ENCODE results near the gene CACNA1I. TPM values are rescaled to one million over a fixed set of nuclear protein-coding genes. Genes with fewer than 3 reads are reported as not detected.

CACNA1I gene
- total and polyA plus RNA-seq, 2 experiments from 2014 or later: 0.42 to 2.4 TPM

DNA sequence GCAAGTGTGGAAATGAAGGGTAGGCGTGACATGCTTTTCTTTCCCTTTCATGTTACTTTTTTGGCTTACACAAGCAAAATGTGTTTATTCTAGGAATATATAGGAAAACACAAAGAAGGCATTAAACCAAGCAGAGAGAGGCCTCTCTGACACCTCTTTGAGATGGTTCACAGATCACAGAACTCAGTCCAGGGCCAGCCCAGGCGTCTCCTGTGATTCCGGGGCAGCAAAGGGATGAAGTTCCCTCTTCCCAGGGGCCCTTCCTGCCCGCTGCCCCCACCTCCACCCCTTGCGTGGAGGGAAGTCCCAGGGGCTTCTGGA, 78.0 kb downstream of the CACNA1I start:
- no peaks in the 10 kb centered on the region for H3K27me3 ChIP-seq (ENCODE audit: insufficient read depth)
- H4K20me1 ChIP-seq (replicated peaks; ENCODE audit: insufficient read depth): no peaks in the 10 kb centered on the region
- no peak overlapping the region for H3K4me3 Mint-ChIP-seq
- DNase-seq (ENCODE audit: low spot score) (no peak), ATAC-seq (no peak)
- H3K36me3 ChIP-seq (ENCODE audit: insufficient read depth): no peaks in the 10 kb centered on the region
- H3K27ac Mint-ChIP-seq: no peak overlapping the region
- H3K27ac ChIP-seq (ENCODE audit: low read depth): no peak overlapping the region
- H3K79me2 ChIP-seq (replicated peaks; ENCODE audit: insufficient read depth): no peaks in the 10 kb centered on the region
- no peaks in the 10 kb centered on the region for H3K36me3 Mint-ChIP-seq (ENCODE audit: low read depth)
- H3K27me3 Mint-ChIP-seq (ENCODE audit: insufficient read depth, low read depth, poor library complexity): no peaks in the 10 kb centered on the region
- no peak overlapping the region for H3K4me2 ChIP-seq
- H3K4me1 Mint-ChIP-seq: no peaks in the 10 kb centered on the region
- no peak overlapping the region for H2AFZ ChIP-seq
- no peaks in the 10 kb centered on the region for H3K9me3 Mint-ChIP-seq
- H3K4me3 ChIP-seq: no peak overlapping the region
- TF ChIP-seq NANOG (IDR thresholded peaks at IDR 0.05; ENCODE audit: borderline replicate concordance): no peak
- no peak for TF ChIP-seq CREB1 (CRISPR knock-in tag; IDR thresholded peaks at IDR 0.05; ENCODE audit: low read depth)
- TF ChIP-seq ZNF331 (CRISPR knock-in tag; IDR thresholded peaks at IDR 0.05; ENCODE audit: low read depth): no peak
- no peak for TF ChIP-seq EZH2 (IDR thresholded peaks at IDR 0.05; ENCODE audit: low read depth, unreplicated experiment)
- no peaks in the 10 kb centered on the region for H3K9me2 ChIP-seq (ENCODE audit: insufficient read depth)
- no peaks in the 10 kb centered on the region for H3K4me1 ChIP-seq (ENCODE audit: insufficient read depth)
- no peaks in the 10 kb centered on the region for H3F3A ChIP-seq (replicated peaks; ENCODE audit: low read depth)

- Mint-ChIP-seq H3K27me3 (ENCODE audit: insufficient read depth, low read depth, poor library complexity) (no peaks in the 10 kb centered on the region), H3K4me1 (no peaks in the 10 kb centered on the region), H3K36me3 (ENCODE audit: low read depth) (no peaks in the 10 kb centered on the region), H3K4me3 (no peak overlapping the region), H3K9me3 (no peaks in the 10 kb centered on the region), H3K27ac (no peak overlapping the region)
- no peaks in the 10 kb centered on the region for H3K36me3 ChIP-seq (ENCODE audit: insufficient read depth)
- no peaks in the 10 kb centered on the region for H4K20me1 ChIP-seq (replicated peaks; ENCODE audit: insufficient read depth)
- no peak for DNase-seq (ENCODE audit: low spot score)
- no peak overlapping the region for H3K4me2 ChIP-seq
- H2AFZ ChIP-seq: no peak overlapping the region
- no peaks in the 10 kb centered on the region for H3K79me2 ChIP-seq (replicated peaks; ENCODE audit: insufficient read depth)
- H3K27ac ChIP-seq (ENCODE audit: low read depth): no peak overlapping the region
- H3F3A ChIP-seq (replicated peaks; ENCODE audit: low read depth): no peaks in the 10 kb centered on the region
- no peaks in the 10 kb centered on the region for H3K27me3 ChIP-seq (ENCODE audit: insufficient read depth)
- H3K4me3 ChIP-seq: no peak overlapping the region
- H3K4me1 ChIP-seq (ENCODE audit: insufficient read depth): no peaks in the 10 kb centered on the region
- no peaks in the 10 kb centered on the region for H3K9me2 ChIP-seq (ENCODE audit: insufficient read depth)
- no peak for ATAC-seq
- no peak for TF ChIP-seq JUNB (IDR thresholded peaks at IDR 0.05; ENCODE audit: unreplicated experiment)
- TF ChIP-seq, protein P1, sequence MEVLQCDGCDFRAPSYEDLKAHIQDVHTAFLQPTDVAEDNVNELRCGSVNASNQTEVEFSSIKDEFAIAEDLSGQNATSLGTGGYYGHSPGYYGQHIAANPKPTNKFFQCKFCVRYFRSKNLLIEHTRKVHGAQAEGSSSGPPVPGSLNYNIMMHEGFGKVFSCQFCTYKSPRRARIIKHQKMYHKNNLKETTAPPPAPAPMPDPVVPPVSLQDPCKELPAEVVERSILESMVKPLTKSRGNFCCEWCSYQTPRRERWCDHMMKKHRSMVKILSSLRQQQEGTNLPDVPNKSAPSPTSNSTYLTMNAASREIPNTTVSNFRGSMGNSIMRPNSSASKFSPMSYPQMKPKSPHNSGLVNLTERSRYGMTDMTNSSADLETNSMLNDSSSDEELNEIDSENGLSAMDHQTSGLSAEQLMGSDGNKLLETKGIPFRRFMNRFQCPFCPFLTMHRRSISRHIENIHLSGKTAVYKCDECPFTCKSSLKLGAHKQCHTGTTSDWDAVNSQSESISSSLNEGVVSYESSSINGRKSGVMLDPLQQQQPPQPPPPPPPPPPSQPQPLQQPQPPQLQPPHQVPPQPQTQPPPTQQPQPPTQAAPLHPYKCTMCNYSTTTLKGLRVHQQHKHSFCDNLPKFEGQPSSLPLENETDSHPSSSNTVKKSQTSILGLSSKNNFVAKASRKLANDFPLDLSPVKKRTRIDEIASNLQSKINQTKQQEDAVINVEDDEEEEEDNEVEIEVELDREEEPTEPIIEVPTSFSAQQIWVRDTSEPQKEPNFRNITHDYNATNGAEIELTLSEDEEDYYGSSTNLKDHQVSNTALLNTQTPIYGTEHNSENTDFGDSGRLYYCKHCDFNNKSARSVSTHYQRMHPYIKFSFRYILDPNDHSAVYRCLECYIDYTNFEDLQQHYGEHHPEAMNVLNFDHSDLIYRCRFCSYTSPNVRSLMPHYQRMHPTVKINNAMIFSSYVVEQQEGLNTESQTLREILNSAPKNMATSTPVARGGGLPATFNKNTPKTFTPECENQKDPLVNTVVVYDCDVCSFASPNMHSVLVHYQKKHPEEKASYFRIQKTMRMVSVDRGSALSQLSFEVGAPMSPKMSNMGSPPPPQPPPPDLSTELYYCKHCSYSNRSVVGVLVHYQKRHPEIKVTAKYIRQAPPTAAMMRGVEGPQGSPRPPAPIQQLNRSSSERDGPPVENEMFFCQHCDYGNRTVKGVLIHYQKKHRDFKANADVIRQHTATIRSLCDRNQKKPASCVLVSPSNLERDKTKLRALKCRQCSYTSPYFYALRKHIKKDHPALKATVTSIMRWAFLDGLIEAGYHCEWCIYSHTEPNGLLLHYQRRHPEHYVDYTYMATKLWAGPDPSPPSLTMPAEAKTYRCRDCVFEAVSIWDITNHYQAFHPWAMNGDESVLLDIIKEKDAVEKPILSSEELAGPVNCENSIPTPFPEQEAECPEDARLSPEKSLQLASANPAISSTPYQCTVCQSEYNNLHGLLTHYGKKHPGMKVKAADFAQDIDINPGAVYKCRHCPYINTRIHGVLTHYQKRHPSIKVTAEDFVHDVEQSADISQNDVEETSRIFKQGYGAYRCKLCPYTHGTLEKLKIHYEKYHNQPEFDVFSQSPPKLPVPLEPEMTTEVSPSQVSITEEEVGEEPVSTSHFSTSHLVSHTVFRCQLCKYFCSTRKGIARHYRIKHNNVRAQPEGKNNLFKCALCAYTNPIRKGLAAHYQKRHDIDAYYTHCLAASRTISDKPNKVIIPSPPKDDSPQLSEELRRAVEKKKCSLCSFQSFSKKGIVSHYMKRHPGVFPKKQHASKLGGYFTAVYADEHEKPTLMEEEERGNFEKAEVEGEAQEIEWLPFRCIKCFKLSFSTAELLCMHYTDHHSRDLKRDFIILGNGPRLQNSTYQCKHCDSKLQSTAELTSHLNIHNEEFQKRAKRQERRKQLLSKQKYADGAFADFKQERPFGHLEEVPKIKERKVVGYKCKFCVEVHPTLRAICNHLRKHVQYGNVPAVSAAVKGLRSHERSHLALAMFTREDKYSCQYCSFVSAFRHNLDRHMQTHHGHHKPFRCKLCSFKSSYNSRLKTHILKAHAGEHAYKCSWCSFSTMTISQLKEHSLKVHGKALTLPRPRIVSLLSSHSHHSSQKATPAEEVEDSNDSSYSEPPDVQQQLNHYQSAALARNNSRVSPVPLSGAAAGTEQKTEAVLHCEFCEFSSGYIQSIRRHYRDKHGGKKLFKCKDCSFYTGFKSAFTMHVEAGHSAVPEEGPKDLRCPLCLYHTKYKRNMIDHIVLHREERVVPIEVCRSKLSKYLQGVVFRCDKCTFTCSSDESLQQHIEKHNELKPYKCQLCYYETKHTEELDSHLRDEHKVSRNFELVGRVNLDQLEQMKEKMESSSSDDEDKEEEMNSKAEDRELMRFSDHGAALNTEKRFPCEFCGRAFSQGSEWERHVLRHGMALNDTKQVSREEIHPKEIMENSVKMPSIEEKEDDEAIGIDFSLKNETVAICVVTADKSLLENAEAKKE (CRISPR knock-in tag; IDR thresholded peaks at IDR 0.05): no peak
- no peak for TF ChIP-seq EZH2phosphoT487 (IDR thresholded peaks at IDR 0.05; ENCODE audit: unreplicated experiment)
- TF ChIP-seq POLR2AphosphoS5 (IDR thresholded peaks at IDR 0.05; ENCODE audit: low read depth): no peak
- TF ChIP-seq NANOG (IDR thresholded peaks at IDR 0.05; ENCODE audit: borderline replicate concordance): no peak
- no peak for TF ChIP-seq STAT1 (IDR thresholded peaks at IDR 0.05; ENCODE audit: unreplicated experiment)
- TF ChIP-seq CREB1 (CRISPR knock-in tag; IDR thresholded peaks at IDR 0.05; ENCODE audit: low read depth): no peak
- no peak for TF ChIP-seq ZNF114 (CRISPR knock-in tag; IDR thresholded peaks at IDR 0.05)
- TF ChIP-seq, protein P2, sequence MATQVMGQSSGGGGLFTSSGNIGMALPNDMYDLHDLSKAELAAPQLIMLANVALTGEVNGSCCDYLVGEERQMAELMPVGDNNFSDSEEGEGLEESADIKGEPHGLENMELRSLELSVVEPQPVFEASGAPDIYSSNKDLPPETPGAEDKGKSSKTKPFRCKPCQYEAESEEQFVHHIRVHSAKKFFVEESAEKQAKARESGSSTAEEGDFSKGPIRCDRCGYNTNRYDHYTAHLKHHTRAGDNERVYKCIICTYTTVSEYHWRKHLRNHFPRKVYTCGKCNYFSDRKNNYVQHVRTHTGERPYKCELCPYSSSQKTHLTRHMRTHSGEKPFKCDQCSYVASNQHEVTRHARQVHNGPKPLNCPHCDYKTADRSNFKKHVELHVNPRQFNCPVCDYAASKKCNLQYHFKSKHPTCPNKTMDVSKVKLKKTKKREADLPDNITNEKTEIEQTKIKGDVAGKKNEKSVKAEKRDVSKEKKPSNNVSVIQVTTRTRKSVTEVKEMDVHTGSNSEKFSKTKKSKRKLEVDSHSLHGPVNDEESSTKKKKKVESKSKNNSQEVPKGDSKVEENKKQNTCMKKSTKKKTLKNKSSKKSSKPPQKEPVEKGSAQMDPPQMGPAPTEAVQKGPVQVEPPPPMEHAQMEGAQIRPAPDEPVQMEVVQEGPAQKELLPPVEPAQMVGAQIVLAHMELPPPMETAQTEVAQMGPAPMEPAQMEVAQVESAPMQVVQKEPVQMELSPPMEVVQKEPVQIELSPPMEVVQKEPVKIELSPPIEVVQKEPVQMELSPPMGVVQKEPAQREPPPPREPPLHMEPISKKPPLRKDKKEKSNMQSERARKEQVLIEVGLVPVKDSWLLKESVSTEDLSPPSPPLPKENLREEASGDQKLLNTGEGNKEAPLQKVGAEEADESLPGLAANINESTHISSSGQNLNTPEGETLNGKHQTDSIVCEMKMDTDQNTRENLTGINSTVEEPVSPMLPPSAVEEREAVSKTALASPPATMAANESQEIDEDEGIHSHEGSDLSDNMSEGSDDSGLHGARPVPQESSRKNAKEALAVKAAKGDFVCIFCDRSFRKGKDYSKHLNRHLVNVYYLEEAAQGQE (IDR thresholded peaks at IDR 0.05; ENCODE audit: unreplicated experiment): no peak
- TF ChIP-seq ZNF331 (CRISPR knock-in tag; IDR thresholded peaks at IDR 0.05; ENCODE audit: low read depth): no peak
- TF ChIP-seq EZH2 (IDR thresholded peaks at IDR 0.05; ENCODE audit: low read depth, unreplicated experiment): no peak
Observed at GRCh38 chr22:39649500-39650089, 79.0 kb downstream of the CACNA1I start.

Measured in GM23338 (cell line).